Measurements from ENCODE around the gene PDZD7. TPM values are rescaled to one million over a fixed set of nuclear protein-coding genes. Genes with fewer than 3 reads are reported as not detected.
A peak's percentile ranks its signal among the peaks of the same experiment; 100 is the strongest.

Gene PDZD7
- total and polyA plus RNA-seq, 2 of the 8 experiments (the other 6 are each of a cell fraction or from before 2014, with no cell fraction given): 0.88 to 1.6 TPM

DNA sequence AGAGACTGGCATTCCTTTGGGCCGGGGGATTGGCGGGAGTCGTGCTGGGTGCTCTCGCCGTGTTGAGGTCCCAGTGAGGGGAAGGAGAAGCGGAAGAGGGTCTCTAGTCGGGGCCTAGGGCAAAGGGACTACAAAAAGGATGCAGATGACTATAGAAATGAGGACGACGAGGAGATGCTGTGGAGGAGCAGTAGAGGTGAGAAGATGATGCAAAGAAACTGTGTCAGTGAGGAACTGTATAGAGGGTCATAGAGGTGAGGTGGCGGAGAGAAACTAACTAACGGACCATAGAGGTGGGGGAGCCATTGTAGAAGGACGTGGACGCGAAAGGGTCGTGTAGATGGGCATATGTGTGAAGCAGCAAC is 43.3 kb downstream of the PDZD7 start (continued):
- TF ChIP-seq TAF7 (optimal IDR thresholded peaks at IDR 0.05; ENCODE audit: borderline replicate concordance, low read depth, low read length) (no peak), CBX5 (IDR thresholded peaks at IDR 0.05; ENCODE audit: low read depth, low read length) (no peak), KDM5A (IDR thresholded peaks at IDR 0.05; ENCODE audit: low read length) (0 out of 2 replicates have a peak, but pooled peaks have one; percentile 6), SP2 (IDR thresholded peaks at IDR 0.05; ENCODE audit: low read length) (no peak), SRF (IDR thresholded peaks at IDR 0.05; ENCODE audit: low read depth, low read length) (no peak), SAP30 (IDR thresholded peaks at IDR 0.05; ENCODE audit: insufficient read depth, insufficient replicate concordance, low read length) (peak; percentile 84), NANOG (IDR thresholded peaks at IDR 0.05; ENCODE audit: insufficient read depth, low read depth, low read length, poor library complexity, severe bottlenecking) (no peak), RBBP5 (IDR thresholded peaks at IDR 0.05; ENCODE audit: borderline replicate concordance, low read depth, low read length) (no peak), EZH2 (IDR thresholded peaks at IDR 0.05; ENCODE audit: low read depth, low read length, severe bottlenecking) (no peak), RAD21 (IDR thresholded peaks at IDR 0.05 in 1 of 2, conservative IDR thresholded peaks at IDR 0.05 in 1 of 2; ENCODE audit: low read depth in 2 of 2, low read length in 2 of 2) (no peak), JUND (IDR thresholded peaks at IDR 0.05; ENCODE audit: low read length) (no peak), FOSL1 (IDR thresholded peaks at IDR 0.05; ENCODE audit: insufficient read depth, low read depth, low read length) (no peak), RNF2 (IDR thresholded peaks at IDR 0.05; ENCODE audit: borderline replicate concordance, low read depth, low read length, missing control alignments, poor library complexity, severe bottlenecking) (no peak)

Measured in H1 (cell line).